ENCODE measurements around the gene TRIM41.
"Not testable (repeated sequence)": the region's sequence is repeated elsewhere in the genome, so short reads cannot be mapped to it uniquely, and the experiment has no call there.

TRIM41 gene

GRCh38 chr5:181267291-181267904, 44.3 kb downstream of the TRIM41 start:
- not testable (repeated sequence) for H3K4me3 ChIP-seq (ENCODE audit: low read length); H3K9me3 ChIP-seq (ENCODE audit: control insufficient read depth, low read length); H3K9ac ChIP-seq (ENCODE audit: low read length); DNase-seq (ENCODE audit: low read depth); H3K27me3 ChIP-seq (replicated peaks; ENCODE audit: control insufficient read depth, insufficient read depth, low read length); H3K36me3 ChIP-seq (ENCODE audit: control insufficient read depth, insufficient read depth, low read length, severe bottlenecking); H3K4me1 ChIP-seq (ENCODE audit: control insufficient read depth, insufficient read depth, low read length)

GRCh38 chr5:181267907-181268306, 44.8 kb downstream of the TRIM41 start:
- not testable (repeated sequence) for H3K9ac ChIP-seq (ENCODE audit: low read length); H3K4me1 ChIP-seq (ENCODE audit: control insufficient read depth, insufficient read depth, low read length); H3K27me3 ChIP-seq (replicated peaks; ENCODE audit: control insufficient read depth, insufficient read depth, low read length); H3K36me3 ChIP-seq (ENCODE audit: control insufficient read depth, insufficient read depth, low read length, severe bottlenecking); H3K4me3 ChIP-seq (ENCODE audit: low read length); DNase-seq (ENCODE audit: low read depth); H3K9me3 ChIP-seq (ENCODE audit: control insufficient read depth, low read length)

DNA sequence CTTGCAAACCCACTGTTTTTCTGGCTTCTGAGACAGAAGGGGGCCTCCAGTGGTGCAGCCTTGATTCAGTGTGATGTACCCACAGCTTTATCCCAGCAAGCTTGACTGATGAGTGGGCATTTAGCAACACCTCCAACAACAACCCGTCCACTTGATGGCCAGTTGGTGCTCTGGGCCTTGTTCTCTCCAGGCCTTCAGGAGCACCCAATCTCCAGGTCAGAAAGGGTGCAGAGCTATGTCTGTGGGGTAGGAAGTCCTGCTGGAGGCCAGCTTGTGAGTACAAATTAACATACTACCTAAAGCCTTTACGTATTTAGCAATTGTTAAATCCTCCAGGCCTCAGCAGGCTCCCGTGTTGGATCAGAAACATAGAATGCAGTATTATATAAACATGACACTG, 48.0 kb downstream of the TRIM41 start:
- no peak overlapping the region for H3K4me3 ChIP-seq (ENCODE audit: low read length)
- H3K27me3 ChIP-seq (replicated peaks; ENCODE audit: control insufficient read depth, insufficient read depth, low read length) = no peaks in the 10 kb centered on the region
- no peak for DNase-seq (ENCODE audit: low read depth)
- no peak overlapping the region for H3K9ac ChIP-seq (ENCODE audit: low read length)
- no peaks in the 10 kb centered on the region for H3K36me3 ChIP-seq (ENCODE audit: control insufficient read depth, insufficient read depth, low read length, severe bottlenecking)
- no peaks in the 10 kb centered on the region for H3K9me3 ChIP-seq (ENCODE audit: control insufficient read depth, low read length)
- no peaks in the 10 kb centered on the region for H3K4me1 ChIP-seq (ENCODE audit: control insufficient read depth, insufficient read depth, low read length)

GRCh38 chr5:181273433-181273744, 50.3 kb downstream of the TRIM41 start:
- H3K36me3 ChIP-seq (ENCODE audit: control insufficient read depth, insufficient read depth, low read length, severe bottlenecking); DNase-seq (ENCODE audit: low read depth); H3K27me3 ChIP-seq (replicated peaks; ENCODE audit: control insufficient read depth, insufficient read depth, low read length); H3K4me3 ChIP-seq (ENCODE audit: low read length); H3K9me3 ChIP-seq (ENCODE audit: control insufficient read depth, low read length); H3K9ac ChIP-seq (ENCODE audit: low read length); H3K4me1 ChIP-seq (ENCODE audit: control insufficient read depth, insufficient read depth, low read length): not testable (repeated sequence)

DNA sequence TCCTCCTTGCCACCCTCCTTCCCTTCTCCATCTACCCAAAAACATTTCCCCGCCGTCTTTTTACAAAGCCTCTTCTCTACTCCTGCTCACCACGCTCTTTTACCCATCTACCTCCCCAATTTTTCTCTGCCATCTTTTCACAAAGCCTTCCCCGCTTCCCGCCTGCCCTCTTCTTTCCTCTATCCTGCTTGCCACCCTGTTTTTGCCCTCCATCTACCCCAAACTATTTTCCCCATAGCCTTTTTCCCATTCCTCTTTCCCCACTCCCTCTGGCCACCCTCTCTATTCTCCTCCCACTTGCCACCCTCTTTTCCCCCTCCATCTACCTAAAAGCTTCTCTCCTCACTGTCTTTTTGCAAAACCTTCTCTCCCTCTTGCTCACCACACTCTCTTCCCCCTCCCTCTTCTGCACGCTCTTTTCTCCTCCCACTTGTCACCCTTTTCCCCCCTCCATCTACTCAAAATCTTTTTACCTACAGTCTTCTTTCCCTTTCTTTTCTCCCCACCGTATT, 57.2 kb downstream of the TRIM41 start:
- Histone ChIP-seq H3K4me3 (ENCODE audit: low read length) (no peak overlapping the region), H3K9me3 (ENCODE audit: control insufficient read depth, low read length) (no peaks in the 10 kb centered on the region), H3K36me3 (ENCODE audit: control insufficient read depth, insufficient read depth, low read length, severe bottlenecking) (no peaks in the 10 kb centered on the region), H3K4me1 (ENCODE audit: control insufficient read depth, insufficient read depth, low read length) (no peaks in the 10 kb centered on the region), H3K27me3 (replicated peaks; ENCODE audit: control insufficient read depth, insufficient read depth, low read length) (no peaks in the 10 kb centered on the region), H3K9ac (ENCODE audit: low read length) (no peak overlapping the region)
- no peak for DNase-seq (ENCODE audit: low read depth)

GRCh38 chr5:181281077-181281983, 58.2 kb downstream of the TRIM41 start:
- no peak for DNase-seq (ENCODE audit: low read depth)
- H3K27me3 ChIP-seq (replicated peaks; ENCODE audit: control insufficient read depth, insufficient read depth, low read length) = no peaks in the 10 kb centered on the region
- no peaks in the 10 kb centered on the region for H3K9me3 ChIP-seq (ENCODE audit: control insufficient read depth, low read length)
- H3K4me1 ChIP-seq (ENCODE audit: control insufficient read depth, insufficient read depth, low read length) = no peaks in the 10 kb centered on the region
- no peak overlapping the region for H3K9ac ChIP-seq (ENCODE audit: low read length)
- H3K4me3 ChIP-seq (ENCODE audit: low read length) = no peak overlapping the region
- H3K36me3 ChIP-seq (ENCODE audit: control insufficient read depth, insufficient read depth, low read length, severe bottlenecking) = no peaks in the 10 kb centered on the region

DNA sequence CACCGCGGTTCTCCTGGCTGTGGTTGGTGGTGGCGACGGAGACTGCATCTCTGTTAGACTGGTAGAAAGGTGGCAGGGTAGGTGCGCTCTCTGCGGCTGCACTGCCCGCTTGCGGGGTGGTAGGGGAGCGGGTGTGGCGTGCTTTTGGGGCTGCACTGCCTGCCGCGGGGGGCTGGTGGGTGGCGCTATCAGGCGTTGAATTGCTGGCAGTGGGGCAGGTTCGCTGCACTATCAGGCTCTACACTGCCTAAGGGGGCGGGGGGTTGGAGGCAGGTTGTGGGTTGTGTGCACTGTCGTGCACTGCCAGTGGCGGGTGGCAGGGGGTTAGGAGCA, 58.9 kb downstream of the TRIM41 start:
- no peak overlapping the region for H3K9ac ChIP-seq (ENCODE audit: low read length)
- H3K9me3 ChIP-seq (ENCODE audit: control insufficient read depth, low read length) = no peaks in the 10 kb centered on the region
- H3K4me1 ChIP-seq (ENCODE audit: control insufficient read depth, insufficient read depth, low read length) = no peaks in the 10 kb centered on the region
- H3K4me3 ChIP-seq (ENCODE audit: low read length) = no peak overlapping the region
- DNase-seq (ENCODE audit: low read depth) = no peak
- H3K36me3 ChIP-seq (ENCODE audit: control insufficient read depth, insufficient read depth, low read length, severe bottlenecking) = no peaks in the 10 kb centered on the region
- H3K27me3 ChIP-seq (replicated peaks; ENCODE audit: control insufficient read depth, insufficient read depth, low read length) = no peaks in the 10 kb centered on the region

GRCh38 chr5:181282415-181282814, 59.3 kb downstream of the TRIM41 start:
- H3K9ac ChIP-seq (ENCODE audit: low read length); DNase-seq (ENCODE audit: low read depth); H3K4me1 ChIP-seq (ENCODE audit: control insufficient read depth, insufficient read depth, low read length); H3K27me3 ChIP-seq (replicated peaks; ENCODE audit: control insufficient read depth, insufficient read depth, low read length); H3K4me3 ChIP-seq (ENCODE audit: low read length); H3K9me3 ChIP-seq (ENCODE audit: control insufficient read depth, low read length); H3K36me3 ChIP-seq (ENCODE audit: control insufficient read depth, insufficient read depth, low read length, severe bottlenecking): not testable (repeated sequence)

DNA sequence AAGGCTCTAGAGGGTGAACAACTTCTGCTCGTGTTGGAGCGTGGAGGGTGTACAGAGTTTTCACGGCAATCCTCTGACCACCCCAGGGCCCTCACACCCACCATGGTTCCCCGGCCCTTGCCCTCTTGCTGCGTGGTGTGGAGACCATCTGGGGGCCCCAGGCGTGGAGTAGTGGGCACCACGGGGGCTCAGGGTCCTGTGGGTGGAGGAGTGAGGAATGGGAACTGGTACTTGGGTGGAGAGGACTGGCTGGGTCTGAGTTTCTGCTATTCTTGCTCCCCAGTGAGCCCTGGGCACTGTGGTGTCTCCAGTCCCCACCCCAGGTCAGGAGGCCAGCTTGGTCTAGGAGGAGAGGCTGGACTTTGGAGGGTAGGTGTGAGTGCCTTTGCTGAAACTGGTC, 59.8 kb downstream of the TRIM41 start:
- Histone ChIP-seq H3K9ac (ENCODE audit: low read length) (no peak overlapping the region), H3K27me3 (replicated peaks; ENCODE audit: control insufficient read depth, insufficient read depth, low read length) (no peaks in the 10 kb centered on the region), H3K4me1 (ENCODE audit: control insufficient read depth, insufficient read depth, low read length) (no peaks in the 10 kb centered on the region), H3K9me3 (ENCODE audit: control insufficient read depth, low read length) (no peaks in the 10 kb centered on the region), H3K4me3 (ENCODE audit: low read length) (no peak overlapping the region), H3K36me3 (ENCODE audit: control insufficient read depth, insufficient read depth, low read length, severe bottlenecking) (no peaks in the 10 kb centered on the region)
- no peak for DNase-seq (ENCODE audit: low read depth)

GRCh38 chr5:181283347-181283746, 60.3 kb downstream of the TRIM41 start:
- H3K36me3 ChIP-seq (ENCODE audit: control insufficient read depth, insufficient read depth, low read length, severe bottlenecking) = no peaks in the 10 kb centered on the region
- no peak for DNase-seq (ENCODE audit: low read depth)
- no peaks in the 10 kb centered on the region for H3K9me3 ChIP-seq (ENCODE audit: control insufficient read depth, low read length)
- H3K4me1 ChIP-seq (ENCODE audit: control insufficient read depth, insufficient read depth, low read length) = no peaks in the 10 kb centered on the region
- no peak overlapping the region for H3K9ac ChIP-seq (ENCODE audit: low read length)
- no peak overlapping the region for H3K4me3 ChIP-seq (ENCODE audit: low read length)
- no peaks in the 10 kb centered on the region for H3K27me3 ChIP-seq (replicated peaks; ENCODE audit: control insufficient read depth, insufficient read depth, low read length)

DNA sequence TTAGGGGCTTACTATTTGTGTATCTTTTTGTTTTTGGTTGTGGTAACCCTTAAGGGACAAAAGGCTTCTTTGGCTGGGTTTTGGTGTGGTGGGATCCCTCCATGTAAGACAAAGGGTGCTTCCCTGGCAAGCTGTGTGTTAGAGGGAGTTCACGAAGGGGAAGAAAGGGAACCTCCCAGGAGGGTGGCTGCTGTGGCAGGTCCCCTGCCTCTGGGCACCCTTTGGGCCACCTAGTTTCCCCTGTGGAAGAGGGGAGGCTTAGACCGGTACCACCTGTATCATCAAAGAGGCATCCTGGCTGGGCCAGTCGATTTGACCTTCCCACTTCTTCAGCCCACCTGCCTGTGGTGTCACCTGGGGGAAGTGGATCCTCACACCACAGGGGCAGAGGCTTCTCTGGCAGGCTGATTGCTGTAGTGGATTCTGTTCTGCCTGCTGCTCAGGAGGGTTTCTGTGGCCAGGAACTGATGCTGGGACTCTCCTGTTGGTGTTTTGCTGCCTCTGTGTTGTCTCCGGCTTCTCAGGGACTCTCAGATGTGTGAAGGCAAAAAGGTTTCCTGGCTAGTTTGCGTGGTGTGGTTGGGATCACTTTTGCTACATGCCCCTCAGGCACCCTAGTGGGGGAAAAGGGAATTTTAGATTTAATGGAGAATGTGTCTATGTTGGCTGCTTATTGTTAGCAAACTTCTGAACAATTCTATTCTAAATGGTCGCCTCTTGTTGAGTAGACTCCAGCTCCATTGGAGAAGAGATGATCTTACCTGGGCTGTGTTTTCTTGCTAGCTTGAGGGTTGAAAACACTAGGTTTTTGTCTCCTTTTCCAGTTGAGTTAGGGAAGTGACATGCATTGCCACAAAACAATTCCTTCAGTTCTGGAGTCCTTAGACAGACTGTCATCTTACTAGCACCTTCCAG, 61.0 kb downstream of the TRIM41 start:
- DNase-seq (ENCODE audit: low read depth); H3K9ac ChIP-seq (ENCODE audit: low read length); H3K4me1 ChIP-seq (ENCODE audit: control insufficient read depth, insufficient read depth, low read length); H3K36me3 ChIP-seq (ENCODE audit: control insufficient read depth, insufficient read depth, low read length, severe bottlenecking); H3K9me3 ChIP-seq (ENCODE audit: control insufficient read depth, low read length); H3K4me3 ChIP-seq (ENCODE audit: low read length); H3K27me3 ChIP-seq (replicated peaks; ENCODE audit: control insufficient read depth, insufficient read depth, low read length): not testable (repeated sequence)

Measured in adipocyte (in vitro differentiated cells).